ENCODE measurements around the gene PLCH1. TPM values are rescaled to one million over a fixed set of nuclear protein-coding genes. Genes with fewer than 3 reads are reported as not detected.

PLCH1 gene
- total RNA-seq, 4 donors from 2014 or later = 0.29 to 12.0 (median 0.58) TPM

GRCh38 chr3:155661042-155661441, 83.8 kb downstream of the PLCH1 start:
- Histone ChIP-seq H3K4me3 (no peak overlapping the region), H3K36me3 (no peaks in the 10 kb centered on the region), H3K27me3 (no peaks in the 10 kb centered on the region), H3K9me3 (no peaks in the 10 kb centered on the region), H3K4me1 (no peaks in the 10 kb centered on the region), H3K27ac (no peak overlapping the region)
- DNase-seq = no peak
- intact Hi-C loops (cut with DNase I; ENCODE audit: low total_unique reads) = no loop called here
- TF ChIP-seq POLR2A (IDR thresholded peaks at IDR 0.05) = no peak
- TF ChIP-seq CTCF (IDR thresholded peaks at IDR 0.05) = no peak

GRCh38 chr3:155658671-155659261, 86.1 kb downstream of the PLCH1 start:
- Histone ChIP-seq H3K27ac (no peak overlapping the region), H3K4me3 (no peak overlapping the region), H3K9me3 (no peaks in the 10 kb centered on the region), H3K27me3 (no peaks in the 10 kb centered on the region), H3K36me3 (no peaks in the 10 kb centered on the region), H3K4me1 (no peaks in the 10 kb centered on the region)
- TF ChIP-seq CTCF (IDR thresholded peaks at IDR 0.05) = no peak
- no peak for TF ChIP-seq POLR2A (IDR thresholded peaks at IDR 0.05)
- intact Hi-C loops (cut with DNase I; ENCODE audit: low total_unique reads) = no loop called here
- DNase-seq = no peak

- no peak overlapping the region for H3K4me3 ChIP-seq
- no peak for DNase-seq
- H3K9me3 ChIP-seq = no peaks in the 10 kb centered on the region
- H3K27me3 ChIP-seq = no peaks in the 10 kb centered on the region
- TF ChIP-seq POLR2A (IDR thresholded peaks at IDR 0.05) = no peak
- TF ChIP-seq CTCF (IDR thresholded peaks at IDR 0.05) = no peak
- no peaks in the 10 kb centered on the region for H3K4me1 ChIP-seq
- no peaks in the 10 kb centered on the region for H3K36me3 ChIP-seq
- no peak overlapping the region for H3K27ac ChIP-seq
- intact Hi-C loops (cut with DNase I; ENCODE audit: low total_unique reads) = no loop called here
Observed at GRCh38 chr3:155658006-155658405, 86.9 kb downstream of the PLCH1 start.

GRCh38 chr3:155657161-155657560, 87.7 kb downstream of the PLCH1 start:
- no peak for DNase-seq
- Histone ChIP-seq H3K27me3 (no peaks in the 10 kb centered on the region), H3K4me1 (no peaks in the 10 kb centered on the region), H3K9me3 (no peaks in the 10 kb centered on the region), H3K36me3 (no peaks in the 10 kb centered on the region), H3K27ac (no peak overlapping the region), H3K4me3 (no peak overlapping the region)
- intact Hi-C loops (cut with DNase I; ENCODE audit: low total_unique reads) = no loop called here
- TF ChIP-seq CTCF (IDR thresholded peaks at IDR 0.05) (no peak), POLR2A (IDR thresholded peaks at IDR 0.05) (no peak)

- no peak overlapping the region for H3K27ac ChIP-seq
- H3K4me1 ChIP-seq = no peaks in the 10 kb centered on the region
- no peaks in the 10 kb centered on the region for H3K9me3 ChIP-seq
- no peak for DNase-seq
- intact Hi-C loops (cut with DNase I; ENCODE audit: low total_unique reads) = no loop called here
- H3K36me3 ChIP-seq = no peaks in the 10 kb centered on the region
- no peaks in the 10 kb centered on the region for H3K27me3 ChIP-seq
- no peak overlapping the region for H3K4me3 ChIP-seq
- TF ChIP-seq POLR2A (IDR thresholded peaks at IDR 0.05) (no peak), CTCF (IDR thresholded peaks at IDR 0.05) (no peak)
Observed at GRCh38 chr3:155656466-155656865, 88.4 kb downstream of the PLCH1 start.

Measured in uterus (tissue), 4 donors.